CD8-positive, alpha-beta memory T cell (primary cell): Measurements from ENCODE around the gene UBXN2A. TPM values are rescaled to one million over a fixed set of nuclear protein-coding genes. Genes with fewer than 3 reads are reported as not detected.
A peak's percentile ranks its signal among the peaks of the same experiment; 100 is the strongest.
"Not testable (repeated sequence)": the region's sequence is repeated elsewhere in the genome, so short reads cannot be mapped to it uniquely, and the experiment has no call there.

Experiments
- CTCF ChIA-PET: fragments of 350-600 bp; sonication (Branson Sonifier 250); formaldehyde crosslinking; loops from one replicate; lab custom pipeline; 2021; ENCODE audit warnings: antibody characterized with exemption; lab: Charles Lee
- POLR2A ChIA-PET: fragments of 350-600 bp; sonication (Branson Sonifier 250); formaldehyde crosslinking; loops from one replicate; lab custom pipeline; 2021; ENCODE audit warnings: antibody characterized with exemption; lab: Charles Lee
- DNase-seq, 5 donors: peaks; one replicate each; pipeline versions ENCODE4 v3.0.0 to v3.0.0-alpha.2; 2020 to 2022; ENCODE audit warnings: mixed read lengths in 1 of 5
- H3K27ac ChIP-seq: one replicate; pipeline ENCODE4 v1.7.0; 2013; ENCODE audit warnings: low read depth, mild to moderate bottlenecking, low read length, moderate library complexity
- H3K27me3 ChIP-seq: 2 replicates; pipeline ENCODE4 v1.7.0; 2013; ENCODE audit warnings: low read length, mild to moderate bottlenecking; ENCODE audit not compliant: insufficient read depth, poor library complexity, severe bottlenecking
- H3K36me3 ChIP-seq: 2 replicates; pipeline ENCODE4 v1.7.0; 2013; ENCODE audit warnings: mild to moderate bottlenecking, low read length, moderate library complexity; ENCODE audit not compliant: insufficient read depth
- H3K4me1 ChIP-seq: 2 replicates; pipeline ENCODE4 v1.7.0; 2013; ENCODE audit warnings: mild to moderate bottlenecking, low read length, moderate library complexity; ENCODE audit not compliant: insufficient read depth
- H3K4me3 ChIP-seq: 2 replicates; pipeline ENCODE4 v1.7.0; 2013; ENCODE audit warnings: mild to moderate bottlenecking, low read length
- H3K9me3 ChIP-seq: 2 replicates; pipeline ENCODE4 v1.7.0; 2013; ENCODE audit warnings: mild to moderate bottlenecking, low read length
- H3K27ac Mint-ChIP-seq, 8 donors: one replicate each; pipeline ENCODE4 v1.8.0; 2020 to 2021; ENCODE audit warnings: mixed read lengths in 8 of 8, mild to moderate bottlenecking in 6 of 8, inconsistent platforms in 3 of 8, moderate library complexity in 3 of 8
- H3K27me3 Mint-ChIP-seq, 2 donors: one replicate each; pipeline ENCODE4 v1.8.0; 2020 to 2021; ENCODE audit warnings: mixed read lengths in 2 of 2, mild to moderate bottlenecking in 1 of 2, moderate library complexity in 1 of 2
- H3K36me3 Mint-ChIP-seq, 3 donors: one replicate each; pipeline ENCODE4 v1.8.0; 2020 to 2021; ENCODE audit warnings: mixed read lengths in 3 of 3, inconsistent platforms in 1 of 3, mild to moderate bottlenecking in 1 of 3
- H3K4me1 Mint-ChIP-seq, 3 donors: one replicate each; pipeline ENCODE4 v1.8.0; 2020 to 2021; ENCODE audit warnings: mixed read lengths in 3 of 3, inconsistent platforms in 1 of 3, mild to moderate bottlenecking in 1 of 3
- H3K4me3 Mint-ChIP-seq, 7 donors: one replicate each; pipeline ENCODE4 v1.8.0; 2020 to 2021; ENCODE audit warnings: mixed read lengths in 7 of 7, mild to moderate bottlenecking in 6 of 7, moderate library complexity in 4 of 7, inconsistent platforms in 2 of 7
- H3K9me3 Mint-ChIP-seq, 5 donors: one replicate each; pipeline ENCODE4 v1.8.0; 2020 to 2022; ENCODE audit warnings: mixed read lengths in 5 of 5, mild to moderate bottlenecking in 3 of 5, moderate library complexity in 2 of 5, inconsistent platforms in 1 of 5
- polyA plus RNA-seq: library from polyadenylated mRNA; unstranded; fragments of 300-500 nt; fragmentation: Illumina TruSeq; gene quantifications from one replicate; pipeline ENCODE4 v1.2.3, GENCODE V29; 2021
- total RNA-seq, 2 experiments: library from RNA; stranded (reverse); gene quantifications; one replicate each; pipeline ENCODE4 v1.2.3, GENCODE V29; 2021

Gene UBXN2A
- total and polyA plus RNA-seq, 3 experiments from 2014 or later = 13.3 to 14.3 (median 13.9) TPM

DNA sequence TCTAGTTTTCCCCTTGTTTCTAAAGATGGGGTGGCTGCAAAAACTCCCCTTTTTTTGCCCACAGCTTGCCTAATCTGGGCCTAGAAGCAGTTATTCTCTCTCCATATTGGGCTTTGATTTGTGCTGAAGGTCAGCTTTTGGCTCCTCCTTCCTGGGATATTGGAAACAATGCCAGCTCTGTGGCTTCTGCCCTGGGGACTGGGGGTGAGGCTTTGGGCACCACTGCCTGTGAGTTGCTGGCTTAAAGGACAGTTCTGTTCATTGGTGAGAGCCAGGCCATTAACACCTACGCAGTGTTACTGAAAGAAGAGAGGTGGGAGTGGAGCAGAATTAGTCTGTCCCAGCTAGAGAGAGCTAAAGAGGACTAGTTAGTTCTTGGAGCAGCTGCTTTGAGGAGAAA is 4.3 kb downstream of the UBXN2A start:
- H3K4me1 ChIP-seq = peaks cover 6% of the 10 kb centered on the region
- H3K27me3 ChIP-seq = no peaks in the 10 kb centered on the region
- no peaks in the 10 kb centered on the region for H3K9me3 ChIP-seq
- no peak overlapping the region for H3K4me3 ChIP-seq
- ChIA-PET CTCF (interaction anchor here (0.8 to 1.0 kb wide), 2 partner anchors 17 to 19 kb away, joined by 3 to 4 read pairs; partner anchors contain the start of gene ATAD2B), POLR2A (interaction anchor here (0.6 kb wide), 1 partner anchor 271 kb away, joined by 6 read pairs; no protein-coding TSS in a partner anchor)
- Mint-ChIP-seq H3K4me3 (peak overlapping the region in 1 of 7 donors; percentile 75), H3K27me3 (peaks cover 0 to 1% of the 10 kb centered on the region in 2 donors), H3K36me3 (peaks cover 0 to 7% (median 3%) of the 10 kb centered on the region in 3 donors), H3K4me1 (peaks cover 15 to 34% (median 31%) of the 10 kb centered on the region in 3 donors), H3K27ac (peak overlapping the region in 2 of 8 donors; percentile 33 to 36), H3K9me3 (no peaks in the 10 kb centered on the region)
- no peaks in the 10 kb centered on the region for H3K36me3 ChIP-seq
- H3K27ac ChIP-seq = no peak overlapping the region
- DNase-seq = no peak

DNA sequence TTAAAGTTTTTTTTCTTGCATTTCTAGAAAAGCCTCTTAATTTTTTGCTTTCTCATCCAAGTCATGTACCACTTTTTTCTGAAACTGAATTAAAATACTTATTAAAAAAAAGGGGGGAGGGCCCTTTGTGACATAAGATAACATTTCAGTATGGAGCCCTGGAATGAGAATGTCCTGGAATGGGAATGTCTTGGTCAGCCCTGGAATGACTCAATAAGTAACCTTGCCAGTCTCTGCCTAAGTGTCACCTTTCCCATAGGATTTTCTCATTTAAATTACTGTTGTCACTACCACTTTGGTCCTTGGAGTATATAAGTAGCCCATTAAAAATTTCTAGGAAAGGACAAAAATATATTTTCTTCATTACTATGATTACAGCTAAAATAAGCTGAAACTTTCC is 4.7 kb downstream of the UBXN2A start:
- Mint-ChIP-seq H3K27ac (no peak overlapping the region), H3K4me1 (peaks cover 14 to 33% (median 31%) of the 10 kb centered on the region in 3 donors), H3K36me3 (peaks cover 0 to 6% (median 3%) of the 10 kb centered on the region in 3 donors), H3K9me3 (no peaks in the 10 kb centered on the region), H3K27me3 (peaks cover 0 to 1% of the 10 kb centered on the region in 2 donors), H3K4me3 (no peak overlapping the region)
- DNase-seq = no peak
- Histone ChIP-seq H3K36me3 (no peaks in the 10 kb centered on the region), H3K9me3 (no peaks in the 10 kb centered on the region), H3K27ac (no peak overlapping the region), H3K4me1 (peaks cover 6% of the 10 kb centered on the region), H3K4me3 (no peak overlapping the region), H3K27me3 (no peaks in the 10 kb centered on the region)
- ChIA-PET POLR2A (interaction anchor here (0.6 kb wide), 1 partner anchor 270 kb away, joined by 6 read pairs; no protein-coding TSS in a partner anchor), CTCF (interaction anchor here (0.8 to 1.0 kb wide), 2 partner anchors 18 to 19 kb away, joined by 3 to 4 read pairs; partner anchors contain the start of gene ATAD2B)

GRCh38 chr2:23947350-23947749 is 7.1 kb downstream of the UBXN2A start:
- no peaks in the 10 kb centered on the region for H3K4me1 ChIP-seq
- no peaks in the 10 kb centered on the region for H3K9me3 ChIP-seq
- POLR2A ChIA-PET = no interaction called here
- CTCF ChIA-PET = no interaction called here
- H3K27me3 ChIP-seq = no peaks in the 10 kb centered on the region
- peaks cover 8 to 22% (median 20%) of the 10 kb centered on the region in 3 donors for H3K4me1 Mint-ChIP-seq
- H3K27ac ChIP-seq = no peak overlapping the region
- peaks cover 0 to 3% (median 3%) of the 10 kb centered on the region in 3 donors for H3K36me3 Mint-ChIP-seq
- no peak overlapping the region for H3K4me3 ChIP-seq
- H3K36me3 ChIP-seq = no peaks in the 10 kb centered on the region
- H3K4me3 Mint-ChIP-seq = no peak overlapping the region
- no peak for DNase-seq
- H3K27me3 Mint-ChIP-seq = no peaks in the 10 kb centered on the region
- no peaks in the 10 kb centered on the region for H3K9me3 Mint-ChIP-seq
- H3K27ac Mint-ChIP-seq = no peak overlapping the region

DNA sequence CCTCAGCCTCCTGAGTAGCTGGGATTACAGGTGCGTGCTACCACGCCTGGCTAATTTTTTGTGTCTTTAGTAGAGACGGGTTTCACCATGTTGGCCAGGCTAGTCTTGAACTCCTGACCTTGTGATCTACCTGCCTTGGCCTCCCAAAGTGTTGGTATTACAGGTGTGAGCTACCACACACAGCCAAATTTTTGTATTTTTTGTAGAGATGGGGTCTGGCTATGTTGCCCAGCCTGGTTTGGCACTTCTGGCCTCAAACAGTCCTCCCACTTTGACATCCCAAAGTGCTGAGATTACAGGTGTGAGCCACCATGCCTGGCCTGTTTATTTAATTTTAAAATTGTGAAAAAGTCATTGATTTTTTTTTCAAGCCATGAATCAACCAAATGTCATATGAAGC is 12.3 kb downstream of the UBXN2A start:
- H3K27me3 Mint-ChIP-seq, H3K9me3 Mint-ChIP-seq, H3K9me3 ChIP-seq, H3K4me1 ChIP-seq, H3K4me3 ChIP-seq, H3K4me3 Mint-ChIP-seq, H3K36me3 ChIP-seq, H3K27me3 ChIP-seq, CTCF ChIA-PET, H3K27ac ChIP-seq, H3K27ac Mint-ChIP-seq, H3K36me3 Mint-ChIP-seq, DNase-seq: not testable (repeated sequence)
- POLR2A ChIA-PET = interaction anchor here (0.7 kb wide), 1 partner anchor 25 kb away, joined by 3 read pairs; the partner anchor contains the start of gene ATAD2B
- H3K4me1 Mint-ChIP-seq = peaks cover 7 to 19% (median 18%) of the 10 kb centered on the region in 3 donors

- Histone ChIP-seq H3K4me1 (no peaks in the 10 kb centered on the region), H3K9me3 (no peaks in the 10 kb centered on the region), H3K27me3 (no peaks in the 10 kb centered on the region), H3K4me3 (no peak overlapping the region), H3K36me3 (no peaks in the 10 kb centered on the region), H3K27ac (no peak overlapping the region)
- ChIA-PET CTCF (interaction anchor here (1.6 kb wide), 1 partner anchor 26 kb away, joined by 4 read pairs; the partner anchor contains the start of gene ATAD2B), POLR2A (no interaction called here)
- Mint-ChIP-seq H3K4me1 (peaks cover 7 to 19% (median 18%) of the 10 kb centered on the region in 3 donors), H3K9me3 (no peaks in the 10 kb centered on the region), H3K4me3 (no peak overlapping the region), H3K36me3 (no peaks in the 10 kb centered on the region), H3K27me3 (no peaks in the 10 kb centered on the region), H3K27ac (no peak overlapping the region)
- no peak for DNase-seq
Measured at GRCh38 chr2:23953625-23954024, 13.4 kb downstream of the UBXN2A start.

GRCh38 chr2:23954325-23955014 is 14.2 kb downstream of the UBXN2A start:
- no peak for DNase-seq
- H3K4me3 ChIP-seq = no peak overlapping the region
- no peaks in the 10 kb centered on the region for H3K36me3 ChIP-seq
- Mint-ChIP-seq H3K9me3 (no peaks in the 10 kb centered on the region), H3K27ac (no peak overlapping the region), H3K4me1 (peaks cover 7 to 19% (median 18%) of the 10 kb centered on the region in 3 donors), H3K4me3 (no peak overlapping the region), H3K36me3 (peaks cover 0 to under 1% (median under 1%) of the 10 kb centered on the region in 3 donors), H3K27me3 (no peaks in the 10 kb centered on the region)
- H3K4me1 ChIP-seq = no peaks in the 10 kb centered on the region
- no peak overlapping the region for H3K27ac ChIP-seq
- ChIA-PET POLR2A (no interaction called here), CTCF (interaction anchor here (1.6 kb wide), 1 partner anchor 27 kb away, joined by 4 read pairs; the partner anchor contains the start of gene ATAD2B)
- no peaks in the 10 kb centered on the region for H3K27me3 ChIP-seq
- no peaks in the 10 kb centered on the region for H3K9me3 ChIP-seq

DNA sequence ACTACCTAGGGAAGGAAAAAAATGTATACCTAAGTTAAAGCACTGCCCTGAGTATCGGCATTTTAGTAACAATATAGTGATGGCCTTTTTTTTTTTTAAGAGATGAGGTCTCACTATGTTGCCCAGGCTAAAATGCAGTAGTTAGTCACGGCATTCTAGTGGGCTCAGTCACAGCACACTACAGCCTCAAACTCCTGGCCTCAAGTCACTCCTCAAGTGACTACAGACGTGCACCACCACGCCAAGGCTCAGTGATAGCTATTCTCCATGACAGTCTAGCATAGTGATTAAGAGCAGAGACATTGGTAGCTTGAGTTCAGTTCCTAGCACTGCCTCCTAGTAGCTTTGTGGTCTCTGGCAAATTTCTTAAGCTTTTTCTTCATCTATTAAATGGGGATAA is 27.6 kb downstream of the UBXN2A start:
- Histone ChIP-seq H3K27me3 (no peaks in the 10 kb centered on the region), H3K4me3 (no peak overlapping the region), H3K36me3 (no peaks in the 10 kb centered on the region), H3K9me3 (no peaks in the 10 kb centered on the region), H3K27ac (no peak overlapping the region), H3K4me1 (no peaks in the 10 kb centered on the region)
- Mint-ChIP-seq H3K27ac (no peak overlapping the region), H3K4me3 (no peak overlapping the region), H3K27me3 (no peaks in the 10 kb centered on the region), H3K36me3 (peaks cover 3 to 37% (median 4%) of the 10 kb centered on the region in 3 donors), H3K9me3 (no peaks in the 10 kb centered on the region), H3K4me1 (peaks cover 0 to 6% (median 1%) of the 10 kb centered on the region in 3 donors)
- ChIA-PET CTCF (no interaction called here), POLR2A (no interaction called here)
- no peak for DNase-seq

- Mint-ChIP-seq H3K27me3 (no peaks in the 10 kb centered on the region), H3K36me3 (peaks cover 0 to 42% (median 9%) of the 10 kb centered on the region in 3 donors), H3K27ac (peak overlapping the region in 1 of 8 donors; percentile 70), H3K4me1 (no peaks in the 10 kb centered on the region), H3K4me3 (no peak overlapping the region), H3K9me3 (no peaks in the 10 kb centered on the region)
- peaks cover 4% of the 10 kb centered on the region for H3K36me3 ChIP-seq
- no peaks in the 10 kb centered on the region for H3K9me3 ChIP-seq
- DNase-seq = no peak
- no peaks in the 10 kb centered on the region for H3K4me1 ChIP-seq
- POLR2A ChIA-PET = no interaction called here
- H3K27me3 ChIP-seq = no peaks in the 10 kb centered on the region
- no peak overlapping the region for H3K4me3 ChIP-seq
- H3K27ac ChIP-seq = no peak overlapping the region
- CTCF ChIA-PET = no interaction called here
Measured at GRCh38 chr2:23976883-23977282, 36.6 kb downstream of the UBXN2A start.
